ENCODE results near the gene PKIG. TPM values are rescaled to one million over a fixed set of nuclear protein-coding genes. Genes with fewer than 3 reads are reported as not detected.
A peak's percentile ranks its signal among the peaks of the same experiment; 100 is the strongest.

PKIG gene
- total and polyA plus RNA-seq, 2 of the 8 experiments (the other 6 are each of a cell fraction or from before 2014, with no cell fraction given) = 26.7 to 34.3 TPM

GRCh38 chr20:44609006-44609515 is 26.7 kb downstream of the PKIG start:
- H3K23me2 ChIP-seq (ENCODE audit: low read depth, low read length) = no peaks in the 10 kb centered on the region
- H3K4me3 ChIP-seq (ENCODE audit: extremely low read depth in 1 of 4, insufficient read depth in 2 of 4, low read depth in 3 of 4, low read length in 4 of 4) = no peak overlapping the region
- H3K79me2 ChIP-seq (ENCODE audit: control insufficient read depth in 1 of 2, insufficient read depth in 2 of 2, low read length in 2 of 2) = no peaks in the 10 kb centered on the region
- WGBS, 2 experiments (ENCODE audit: extremely low coverage in 1 of 2, insufficient coverage in 1 of 2, insufficient read length in 1 of 2, insufficient replicate concordance in 2 of 2, low coverage in 1 of 2, low lambda C conversion rate in 2 of 2, missing lambda C conversion rate in 1 of 2) = 87% methylated on average over 9 of the region's 9 CpGs; no CpG with 5 or more reads in 1 of the 2 experiments
- H2BK120ac ChIP-seq (replicated peaks; ENCODE audit: low read depth, low read length) = no peak overlapping the region
- TF ChIP-seq NRF1 (IDR thresholded peaks at IDR 0.05; ENCODE audit: low read depth, low read length) (no peak), CTBP2 (IDR thresholded peaks at IDR 0.05; ENCODE audit: borderline replicate concordance, insufficient read depth, insufficient read length, low read length) (no peak), SAP30 (IDR thresholded peaks at IDR 0.05; ENCODE audit: insufficient read depth, insufficient replicate concordance, low read length) (no peak), MAX (IDR thresholded peaks at IDR 0.05) (no peak), BACH1 (IDR thresholded peaks at IDR 0.05; ENCODE audit: low read length) (no peak), KDM1A (IDR thresholded peaks at IDR 0.05; ENCODE audit: borderline replicate concordance, low read length) (no peak), JUN (IDR thresholded peaks at IDR 0.05; ENCODE audit: low read depth, low read length) (no peak), PHF8 (conservative IDR thresholded peaks at IDR 0.05; ENCODE audit: low read depth, low read length) (no peak)
- TF ChIP-seq, protein P1, sequence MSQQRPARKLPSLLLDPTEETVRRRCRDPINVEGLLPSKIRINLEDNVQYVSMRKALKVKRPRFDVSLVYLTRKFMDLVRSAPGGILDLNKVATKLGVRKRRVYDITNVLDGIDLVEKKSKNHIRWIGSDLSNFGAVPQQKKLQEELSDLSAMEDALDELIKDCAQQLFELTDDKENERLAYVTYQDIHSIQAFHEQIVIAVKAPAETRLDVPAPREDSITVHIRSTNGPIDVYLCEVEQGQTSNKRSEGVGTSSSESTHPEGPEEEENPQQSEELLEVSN (IDR thresholded peaks at IDR 0.05) = no peak
- H4K20me1 ChIP-seq (replicated peaks in 1 of 2; ENCODE audit: control insufficient read depth in 1 of 2, insufficient read depth in 2 of 2, low read length in 2 of 2) = no peaks in the 10 kb centered on the region
- no peak overlapping the region for H3K18ac ChIP-seq (ENCODE audit: extremely low read depth, low read length)
- peaks cover 0 to 4% (median under 1%) of the 10 kb centered on the region in 4 experiments; a peak in 3 of 7 replicates for H3K4me1 ChIP-seq (replicated peaks in 1 of 4; ENCODE audit: control insufficient read depth in 3 of 4, insufficient read depth in 4 of 4, low read length in 3 of 4)
- ChIA-PET CTCF (ENCODE audit: partially characterized antibody) (interaction anchor here (0.6 to 3.9 kb wide), 30 partner anchors 9 to 392 kb away, joined by 3 to 31 read pairs (median 6); partner anchors contain the start of genes PKIG and SERINC3), POLR2A (ENCODE audit: partially characterized antibody) (interaction anchor here (0.6 to 1.7 kb wide), 3 partner anchors 11 to 20 kb away, joined by 3 to 4 read pairs (median 4); no protein-coding TSS in a partner anchor)
- no peaks in the 10 kb centered on the region for H3K79me1 ChIP-seq (ENCODE audit: low read depth, low read length)
- FAIRE-seq (no peak), DNase-seq (ENCODE audit: low read depth in 1 of 2, low spot score in 2 of 2) (no peak)
- no peaks in the 10 kb centered on the region for H3K9me3 ChIP-seq (ENCODE audit: insufficient read depth in 2 of 2, low read depth in 1 of 2, low read length in 1 of 2)
- H2BK5ac ChIP-seq (ENCODE audit: low read depth, low read length) = 0 out of 2 replicates have a peak overlapping the region, but pooled peaks have one; percentile 1
- H3K23ac ChIP-seq (ENCODE audit: insufficient read length) = no peak overlapping the region
- no peak overlapping the region; the same call in 1 of the 2 replicates for H2BK15ac ChIP-seq (ENCODE audit: low read length)
- no peak overlapping the region for H3K4me2 ChIP-seq (ENCODE audit: insufficient read depth in 1 of 2, low read depth in 2 of 2, low read length in 2 of 2)
- H3K27me3 ChIP-seq (replicated peaks in 1 of 4; ENCODE audit: control insufficient read depth in 3 of 4, extremely low read depth in 1 of 4, insufficient read depth in 3 of 4, low read length in 3 of 4) = no peaks in the 10 kb centered on the region
- H4K5ac ChIP-seq (ENCODE audit: insufficient read length, low read depth, low read length) = no peak overlapping the region
- H3K56ac ChIP-seq (replicated peaks; ENCODE audit: insufficient read length, low read depth, low read length) = no peak overlapping the region
- no peak overlapping the region for H3K27ac ChIP-seq (ENCODE audit: low read depth, low read length)
- no peak overlapping the region for H2BK12ac ChIP-seq (ENCODE audit: low read depth, low read length)
- H3K9ac ChIP-seq (replicated peaks in 1 of 4; ENCODE audit: extremely low read depth in 1 of 4, low read depth in 3 of 4, low read length in 3 of 4) = no peak overlapping the region
- H4K91ac ChIP-seq (replicated peaks; ENCODE audit: insufficient read length, low read length) = no peak overlapping the region
- H3K36me3 ChIP-seq (ENCODE audit: control insufficient read depth in 2 of 4, insufficient read depth in 4 of 4, low read length in 3 of 4) = no peaks in the 10 kb centered on the region
- H3K4ac ChIP-seq (replicated peaks; ENCODE audit: insufficient read length, low read depth, low read length) = no peak overlapping the region
- peak overlapping the region; percentile 86; the same call in 1 of the 2 replicates for H4K8ac ChIP-seq (ENCODE audit: extremely low read depth, insufficient read depth, low read length)
- H2BK20ac ChIP-seq (ENCODE audit: low read length) = no peak overlapping the region
- H2AFZ ChIP-seq (ENCODE audit: low read length) = 0 out of 2 replicates have a peak overlapping the region, but pooled peaks have one; percentile 56
- H3K14ac ChIP-seq (ENCODE audit: insufficient read length) = no peak overlapping the region
- H2AK5ac ChIP-seq (ENCODE audit: low read depth, low read length) = no peak overlapping the region
